BLaER1 (cell line): Measurements from ENCODE around the gene ATP5F1A.
"Not testable (repeated sequence)": the region's sequence is repeated elsewhere in the genome, so short reads cannot be mapped to it uniquely, and the experiment has no call there.

Source experiments
- H3K27ac ChIP-seq: shearing (Covaris generic); formaldehyde crosslinking; 2 replicates; pipeline ENCODE4 v1.8.1; 2022
- H3K27me3 ChIP-seq: shearing (Covaris generic); formaldehyde crosslinking; 2 replicates; pipeline ENCODE4 v1.8.1; 2022
- H3K36me3 ChIP-seq: shearing (Covaris generic); formaldehyde crosslinking; 2 replicates; pipeline ENCODE4 v1.8.1; 2022
- H3K4me1 ChIP-seq: shearing (Covaris generic); formaldehyde crosslinking; 2 replicates; pipeline ENCODE4 v1.8.1; 2022
- H3K4me2 ChIP-seq: shearing (Covaris generic); formaldehyde crosslinking; 2 replicates; pipeline ENCODE4 v1.8.1; 2022
- H3K4me3 ChIP-seq: shearing (Covaris generic); formaldehyde crosslinking; 2 replicates; pipeline ENCODE4 v1.8.1; 2022
- H3K9ac ChIP-seq: shearing (Covaris generic); formaldehyde crosslinking; 2 replicates; pipeline ENCODE4 v1.8.1; 2022
- H3K9me3 ChIP-seq: shearing (Covaris generic); formaldehyde crosslinking; 2 replicates; pipeline ENCODE4 v1.8.1; 2022
- H4K20me1 ChIP-seq: shearing (Covaris generic); formaldehyde crosslinking; 2 replicates; pipeline ENCODE4 v1.8.1; 2022
- Cebpa-rat ChIP-seq: shearing (Covaris generic); IDR thresholded peaks from 2 replicates; pipeline ENCODE4 v1.8.1; 2022

Gene ATP5F1A

GRCh38 chr18:46050268-46050667 is 47.8 kb downstream of the ATP5F1A start:
- TF ChIP-seq Cebpa-rat = no peak

DNA sequence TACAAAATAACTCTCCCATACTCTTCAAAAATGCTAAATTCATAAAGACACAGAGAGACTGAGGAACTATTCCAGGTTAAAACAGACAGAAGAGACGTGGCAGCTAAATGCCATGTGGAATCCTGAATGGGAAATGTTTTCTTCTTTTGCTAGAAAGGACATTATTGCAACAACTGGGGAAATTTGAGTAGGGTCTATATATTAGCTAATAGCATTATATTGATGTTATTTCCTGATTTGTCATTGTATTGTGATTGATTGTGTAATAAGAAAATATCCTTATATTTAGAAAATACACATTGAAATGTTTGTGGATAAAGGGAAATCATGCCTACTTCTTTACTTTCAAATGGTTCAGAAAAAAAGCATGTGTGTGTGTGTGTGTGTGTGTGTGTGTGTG is 49.5 kb downstream of the ATP5F1A start:
- H3K27me3 ChIP-seq = no peaks in the 10 kb centered on the region
- no peak overlapping the region for H3K4me2 ChIP-seq
- no peaks in the 10 kb centered on the region for H3K4me1 ChIP-seq
- H3K9ac ChIP-seq = no peak overlapping the region
- no peaks in the 10 kb centered on the region for H3K9me3 ChIP-seq
- H3K36me3 ChIP-seq = no peaks in the 10 kb centered on the region
- H4K20me1 ChIP-seq = no peaks in the 10 kb centered on the region
- no peak overlapping the region for H3K4me3 ChIP-seq
- H3K27ac ChIP-seq = no peak overlapping the region
- no peak for TF ChIP-seq Cebpa-rat

More at GRCh38 chr18:46050268-46050667, 47.8 kb downstream of the ATP5F1A start:
- H3K27ac ChIP-seq = no peak overlapping the region
- no peak overlapping the region for H3K9ac ChIP-seq
- no peaks in the 10 kb centered on the region for H3K36me3 ChIP-seq
- no peak overlapping the region for H3K4me3 ChIP-seq
- H3K4me2 ChIP-seq = no peak overlapping the region
- peaks cover 4% of the 10 kb centered on the region for H3K4me1 ChIP-seq
- H3K27me3 ChIP-seq = no peaks in the 10 kb centered on the region
- no peaks in the 10 kb centered on the region for H4K20me1 ChIP-seq
- no peaks in the 10 kb centered on the region for H3K9me3 ChIP-seq

DNA sequence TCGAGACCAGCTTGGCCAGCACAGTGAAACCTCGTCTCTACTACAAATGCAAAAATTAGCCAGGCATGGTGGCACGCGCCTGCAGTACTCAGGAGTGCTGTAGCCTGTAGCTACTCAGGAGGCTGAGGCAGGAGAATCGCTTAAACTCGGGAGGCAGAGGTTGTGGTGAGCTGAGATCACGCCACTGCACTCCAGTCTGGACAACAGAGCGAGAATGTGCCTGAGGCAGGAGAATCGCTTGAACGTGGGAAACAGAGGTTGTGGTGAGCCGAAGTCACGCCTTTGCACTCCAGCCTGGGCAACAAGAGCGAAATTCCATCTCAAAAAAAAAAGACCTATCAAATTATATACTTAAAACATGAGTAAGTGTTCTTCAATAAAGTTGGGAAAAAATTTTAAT is 50.7 kb downstream of the ATP5F1A start:
- H3K9me3 ChIP-seq, H3K27me3 ChIP-seq, H3K27ac ChIP-seq, H4K20me1 ChIP-seq, H3K9ac ChIP-seq, H3K4me3 ChIP-seq, H3K36me3 ChIP-seq, H3K4me2 ChIP-seq: not testable (repeated sequence)
- peaks cover 12% of the 10 kb centered on the region for H3K4me1 ChIP-seq

DNA sequence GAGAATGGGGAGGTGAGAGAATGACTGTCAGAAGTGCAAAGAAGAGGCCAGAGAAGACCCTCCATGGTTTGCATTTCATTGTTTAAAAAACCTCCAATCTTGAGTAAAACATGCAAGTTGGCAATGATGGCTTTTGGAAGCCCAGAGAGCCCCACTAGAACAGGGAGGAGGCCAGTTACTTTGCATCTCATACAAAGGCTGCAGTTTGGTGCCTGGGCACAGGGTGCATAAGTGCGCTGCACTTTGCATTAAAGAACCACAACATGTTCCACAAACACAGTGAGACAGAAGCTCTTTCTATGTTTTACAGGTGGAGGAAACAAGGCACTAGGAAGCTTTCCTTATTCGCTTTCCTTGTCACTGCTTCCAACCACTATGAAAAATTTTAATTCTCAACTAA is 51.4 kb downstream of the ATP5F1A start:
- no peaks in the 10 kb centered on the region for H3K27me3 ChIP-seq
- H3K27ac ChIP-seq = no peak overlapping the region
- peaks cover 18% of the 10 kb centered on the region for H3K4me1 ChIP-seq
- no peaks in the 10 kb centered on the region for H4K20me1 ChIP-seq
- no peaks in the 10 kb centered on the region for H3K9me3 ChIP-seq
- no peak for TF ChIP-seq Cebpa-rat
- H3K9ac ChIP-seq = no peak overlapping the region
- H3K4me3 ChIP-seq = no peak overlapping the region
- H3K4me2 ChIP-seq = no peak overlapping the region
- no peaks in the 10 kb centered on the region for H3K36me3 ChIP-seq

- no peak for TF ChIP-seq Cebpa-rat
- peaks cover 18% of the 10 kb centered on the region for H3K4me1 ChIP-seq
- no peak overlapping the region for H3K9ac ChIP-seq
- H3K36me3 ChIP-seq = no peaks in the 10 kb centered on the region
- H4K20me1 ChIP-seq = no peaks in the 10 kb centered on the region
- H3K4me3 ChIP-seq = no peak overlapping the region
- H3K4me2 ChIP-seq = no peak overlapping the region
- no peaks in the 10 kb centered on the region for H3K9me3 ChIP-seq
- no peaks in the 10 kb centered on the region for H3K27me3 ChIP-seq
- H3K27ac ChIP-seq = no peak overlapping the region
Measured at GRCh38 chr18:46046126-46046525, 52.0 kb downstream of the ATP5F1A start.

DNA sequence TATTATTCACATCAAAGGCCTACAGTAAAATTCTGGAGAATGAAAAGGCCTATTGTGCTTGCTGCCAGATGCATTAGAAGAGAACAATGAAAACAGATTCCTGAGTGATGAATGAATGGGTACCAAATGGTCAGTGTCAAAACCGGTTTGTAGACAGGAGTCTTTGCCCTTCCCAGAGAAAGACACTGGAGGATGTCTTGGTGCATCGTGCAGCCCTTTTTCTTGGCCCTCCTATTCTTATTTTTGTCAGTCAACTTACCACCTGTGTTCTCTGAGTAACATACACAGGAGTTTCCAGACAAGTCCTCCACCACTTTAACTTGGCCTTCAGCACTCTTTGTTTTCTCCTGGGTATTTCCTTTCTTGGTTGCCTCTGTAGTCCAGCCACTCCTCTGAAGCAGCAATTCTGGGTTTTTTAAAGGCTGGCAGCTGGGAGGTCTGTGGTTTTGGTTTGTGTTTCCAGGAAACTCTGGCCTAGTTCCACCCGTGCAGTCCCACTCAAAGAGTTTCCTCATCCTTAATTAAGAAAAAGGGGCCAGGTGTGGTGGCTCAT is 55.4 kb downstream of the ATP5F1A start:
- Histone ChIP-seq H3K9ac (no peak overlapping the region; the same call in 1 of the 2 replicates), H3K4me2 (peak overlapping the region; percentile 59), H3K4me3 (no peak overlapping the region), H3K27me3 (no peaks in the 10 kb centered on the region), H3K9me3 (no peaks in the 10 kb centered on the region), H3K27ac (no peak overlapping the region), H3K36me3 (no peaks in the 10 kb centered on the region), H4K20me1 (no peaks in the 10 kb centered on the region), H3K4me1 (peaks cover 18% of the 10 kb centered on the region)
- TF ChIP-seq Cebpa-rat = no peak

- Histone ChIP-seq H3K36me3 (no peaks in the 10 kb centered on the region), H3K9ac (no peak overlapping the region), H4K20me1 (no peaks in the 10 kb centered on the region), H3K4me2 (no peak overlapping the region), H3K4me3 (no peak overlapping the region), H3K9me3 (no peaks in the 10 kb centered on the region), H3K4me1 (peaks cover 18% of the 10 kb centered on the region), H3K27ac (no peak overlapping the region), H3K27me3 (no peaks in the 10 kb centered on the region)
- no peak for TF ChIP-seq Cebpa-rat
Measured at GRCh38 chr18:46040747-46041104, 57.4 kb downstream of the ATP5F1A start.

GRCh38 chr18:46040033-46040746 is 57.9 kb downstream of the ATP5F1A start:
- Histone ChIP-seq H3K27ac (no peak overlapping the region), H4K20me1 (no peaks in the 10 kb centered on the region), H3K4me1 (peaks cover 18% of the 10 kb centered on the region), H3K4me3 (no peak overlapping the region), H3K27me3 (no peaks in the 10 kb centered on the region), H3K4me2 (no peak overlapping the region), H3K36me3 (no peaks in the 10 kb centered on the region), H3K9ac (no peak overlapping the region), H3K9me3 (no peaks in the 10 kb centered on the region)
- TF ChIP-seq Cebpa-rat = no peak

- Histone ChIP-seq H3K4me3 (no peak overlapping the region), H3K4me2 (no peak overlapping the region), H3K27me3 (no peaks in the 10 kb centered on the region), H3K36me3 (no peaks in the 10 kb centered on the region), H3K4me1 (peaks cover 10% of the 10 kb centered on the region), H3K9ac (no peak overlapping the region), H3K27ac (no peak overlapping the region), H4K20me1 (no peaks in the 10 kb centered on the region), H3K9me3 (no peaks in the 10 kb centered on the region)
- no peak for TF ChIP-seq Cebpa-rat
Measured at GRCh38 chr18:46037512-46038305, 60.4 kb downstream of the ATP5F1A start.
